Heart left ventricle (tissue), 16 donors: ENCODE measurements around the gene DOCK1. TPM values are rescaled to one million over a fixed set of nuclear protein-coding genes. Genes with fewer than 3 reads are reported as not detected.

Experiments
- ATAC-seq, 4 donors: fragments of 200-7000 bp; cut with Tn5 transposase; one replicate each; pipeline ENCODE4 v1.9.1; 2020 to 2022; ENCODE audit warnings: moderate library complexity in 4 of 4, mild to moderate bottlenecking in 3 of 4, moderate number of reproducible peaks in 1 of 4
- DNase-seq, 5 donors: peaks; one replicate each; pipeline ENCODE4 v3.0.0-alpha.2; 2020
- H3K27ac ChIP-seq, 12 donors: fragments of 200-600 bp; sonication (generic) in 4 of 12; one replicate each; pipeline versions ENCODE4 v1.5.0 to v1.8.0; 2016 to 2022; ENCODE audit warnings: mild to moderate bottlenecking in 2 of 12
- H3K27me3 ChIP-seq, 9 donors: fragments of 200-600 bp; sonication (generic) in 2 of 9; one replicate each; pipeline versions ENCODE4 v1.5.1 to v1.8.0; 2016 to 2022; ENCODE audit warnings: mild to moderate bottlenecking in 3 of 9
- H3K36me3 ChIP-seq, 9 donors: fragments of 200-600 bp; sonication (generic) in 2 of 9; one replicate each; pipeline versions ENCODE4 v1.5.0 to v1.8.0; 2018 to 2022; ENCODE audit warnings: mild to moderate bottlenecking in 2 of 9
- H3K4me1 ChIP-seq, 12 donors: fragments of 200-600 bp; sonication (generic) in 4 of 12; one replicate each; pipeline versions ENCODE4 v1.5.0 to v1.8.0; 2016 to 2022; ENCODE audit warnings: mild to moderate bottlenecking in 3 of 12
- H3K4me3 ChIP-seq, 12 donors: fragments of 200-600 bp; sonication (generic) in 4 of 12; one replicate each; pipeline versions ENCODE4 v1.5.0 to v1.8.0; 2017 to 2022; ENCODE audit warnings: mild to moderate bottlenecking in 9 of 12, moderate library complexity in 4 of 12
- H3K9me3 ChIP-seq, 12 donors: fragments of 200-600 bp; sonication (generic) in 4 of 12; one replicate each; pipeline versions ENCODE4 v1.5.0 to v1.8.0; 2016 to 2022; ENCODE audit warnings: mild to moderate bottlenecking in 1 of 12
- CTCF ChIP-seq, 12 donors: fragments of 200-600 bp; sonication (generic) in 4 of 12; IDR thresholded peaks; one replicate each; pipeline versions ENCODE4 v1.5.0 to v1.8.0; 2018 to 2022; ENCODE audit warnings: antibody characterized with exemption in 12 of 12, mild to moderate bottlenecking in 5 of 12
- POLR2A ChIP-seq, 2 donors: fragments of 450-650 bp; IDR thresholded peaks; one replicate each; pipeline ENCODE4 v1.6.1; 2017; ENCODE audit warnings: antibody characterized with exemption in 2 of 2, mild to moderate bottlenecking in 2 of 2, moderate library complexity in 2 of 2
- WGBS, 4 donors: extraction: QIAGEN DNeasy Blood & Tissue Kit in 2 of 4; methylation state at CpG; one replicate each; pipeline versions ENCODE4 v1.1.5 to v1.1.7; 2013 to 2018; 5-methylcytosine and 5-hydroxymethylcytosine counted together
- intact Hi-C, 10 donors: fragments of 100-400 bp; cut with DNase I; formaldehyde crosslinking; loops; one replicate each; pipeline versions ENCODE4 v1.11.1 to v1.14.2; 2022
- polyA plus RNA-seq, 2 donors: library from polyadenylated mRNA; stranded (reverse); fragments of 200-250 nt; gene quantifications; one replicate each; pipeline ENCODE4 v1.2.3, GENCODE V29; 2013
- total RNA-seq, 9 donors: library from RNA; depleted of rRNA in 2 of 9; stranded (reverse); fragments of >200 nt in 2 of 9; fragmentation: NEBNext Ultra II Directional in 3 of 9; extraction: Animal tissue kit (Norgen Biotek cat#: 25700) in 3 of 9; gene quantifications; one replicate each; pipeline versions ENCODE4 v1.1.0 to v1.2.4, GENCODE V29; 2016 to 2023
- donor health status: ischemic (EF 13 %, LVEDD 7.1; RV severe dilation, severe dysfunction).
- donor health status: healthy with polysubstance abuse.
- donor health status: DM: no; HTN: yes; CAD: no.
- donor health status: DM: no; HTN: no; CAD: no.
- donor health status: ischemic (EF 25% LVEDD 6.9; RV normal size, moderate dysfunction).
- donor health status: ischemic (EF 25% LVEDD 5.7; RV mildly dilated, moderate dysfunction).
- donor health status: healthy.
- donor health status: DM: yes; HTN: yes; CAD: no.
- donor health status: ischemic (EF 35%, LVEDD 5.7; RV mildly dilated, moderate dysfunction).
- donor health status: nonischemic (EF 11% LVEDD 7.7; RV severe dilation, severe dysfunction).
- donor health status: DM: yes; HTN: yes; CAD: no.
- donor health status: PGD.
- donor health status: ischemic (EF 29% LVEDD 5.4; RV normal size, mild dysfunction).
- donor health status: nonischemic (EF 23%, LVEDD 6.1; RV moderate dilation, normal function).

The DOCK1 gene
- total and polyA plus RNA-seq, 11 donors, result 5.0 to 31.6 (median 18.6) TPM

GRCh38 chr10:127451628-127452027, 546.4 kb downstream of the DOCK1 start:
- DNase-seq (no peak), ATAC-seq (no peak)
- intact Hi-C loops, result no loop called here
- TF ChIP-seq CTCF (IDR thresholded peaks at IDR 0.05), result no peak
- TF ChIP-seq POLR2A (IDR thresholded peaks at IDR 0.05), result no peak
- H3K4me1 ChIP-seq, result no peaks in the 10 kb centered on the region
- peaks cover 0 to 67% (median 35%) of the 10 kb centered on the region in 9 donors for H3K36me3 ChIP-seq
- H3K27me3 ChIP-seq, result no peaks in the 10 kb centered on the region
- no peak overlapping the region for H3K4me3 ChIP-seq
- 94 to 96% (median 95%) methylated on average over 4 of the region's 4 CpGs for WGBS, 4 donors
- no peaks in the 10 kb centered on the region for H3K9me3 ChIP-seq
- no peak overlapping the region for H3K27ac ChIP-seq

- DNase-seq (no peak), ATAC-seq (no peak)
- Histone ChIP-seq H3K27me3 (no peaks in the 10 kb centered on the region), H3K4me3 (no peak overlapping the region), H3K4me1 (no peaks in the 10 kb centered on the region), H3K27ac (no peak overlapping the region), H3K36me3 (peaks cover 0 to 58% (median 25%) of the 10 kb centered on the region in 9 donors), H3K9me3 (no peaks in the 10 kb centered on the region)
- 63 to 81% (median 75%) methylated on average over 3 of the region's 3 CpGs for WGBS, 4 donors
- intact Hi-C loops, result no loop called here
- no peak for TF ChIP-seq CTCF (IDR thresholded peaks at IDR 0.05)
- no peak for TF ChIP-seq POLR2A (IDR thresholded peaks at IDR 0.05)
Measured at GRCh38 chr10:127452568-127452967, 547.3 kb downstream of the DOCK1 start.

- H3K27ac ChIP-seq, result no peak overlapping the region
- H3K9me3 ChIP-seq, result peaks cover 0 to 2% (median 0%) of the 10 kb centered on the region in 12 donors
- 67 to 83% (median 75%) methylated on average over 8 of the region's 8 CpGs for WGBS, 4 donors
- H3K4me1 ChIP-seq, result no peaks in the 10 kb centered on the region
- no peak for TF ChIP-seq CTCF (IDR thresholded peaks at IDR 0.05)
- no peak for TF ChIP-seq POLR2A (IDR thresholded peaks at IDR 0.05)
- intact Hi-C loops, result no loop called here
- DNase-seq, result no peak
- no peak overlapping the region for H3K4me3 ChIP-seq
- no peak for ATAC-seq
- H3K36me3 ChIP-seq, result peaks cover 0 to 47% (median 15%) of the 10 kb centered on the region in 9 donors
- no peaks in the 10 kb centered on the region for H3K27me3 ChIP-seq
Measured at GRCh38 chr10:127453706-127454105, 548.5 kb downstream of the DOCK1 start.

GRCh38 chr10:127456122-127456521, 550.9 kb downstream of the DOCK1 start:
- Histone ChIP-seq H3K27me3 (no peaks in the 10 kb centered on the region), H3K36me3 (peaks cover 0 to 25% (median 7%) of the 10 kb centered on the region in 9 donors), H3K9me3 (peaks cover 0 to 26% (median 0%) of the 10 kb centered on the region in 12 donors), H3K27ac (no peak overlapping the region), H3K4me1 (peaks cover 0 to 3% (median 0%) of the 10 kb centered on the region in 12 donors), H3K4me3 (no peak overlapping the region)
- ATAC-seq, result no peak
- 77 to 89% (median 84%) methylated on average over 9 of the region's 9 CpGs for WGBS, 4 donors
- no peak for TF ChIP-seq POLR2A (IDR thresholded peaks at IDR 0.05)
- TF ChIP-seq CTCF (IDR thresholded peaks at IDR 0.05), result no peak
- intact Hi-C loops, result no loop called here
- DNase-seq, result no peak
